Measurements from ENCODE around the gene ERBIN. TPM values are rescaled to one million over a fixed set of nuclear protein-coding genes. Genes with fewer than 3 reads are reported as not detected.

ERBIN gene
- total and polyA plus RNA-seq, 2 of the 8 experiments (the other 6 are each of a cell fraction or from before 2014, with no cell fraction given), result 7.7 to 33.2 TPM

DNA sequence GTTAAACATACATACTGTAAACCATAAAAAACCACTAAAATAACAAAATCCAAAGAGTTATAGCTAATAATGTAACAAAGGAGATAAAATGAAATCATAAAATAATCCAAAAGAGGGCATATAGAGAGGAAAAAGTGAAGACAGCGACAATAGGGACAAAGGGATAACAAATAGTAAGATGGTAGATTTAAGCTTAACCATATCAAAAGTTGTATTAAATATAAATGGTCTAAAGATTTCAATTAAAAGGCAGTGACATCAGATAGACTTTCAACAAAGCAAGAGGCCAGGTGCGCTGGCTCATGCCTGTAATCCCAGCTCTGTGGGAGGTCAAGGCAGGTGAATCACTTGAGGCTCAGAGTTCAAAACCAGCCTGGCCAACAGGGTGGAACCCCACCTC is 163.0 kb downstream of the ERBIN start (continued):
- TF ChIP-seq GTF2F1 (IDR thresholded peaks at IDR 0.05; ENCODE audit: borderline replicate concordance, low read depth, low read length), result no peak
- TF ChIP-seq NRF1 (IDR thresholded peaks at IDR 0.05; ENCODE audit: low read depth, low read length), result no peak
- no peak for TF ChIP-seq HDAC6 (IDR thresholded peaks at IDR 0.05; ENCODE audit: low read depth, low read length)
- TF ChIP-seq, protein P1, sequence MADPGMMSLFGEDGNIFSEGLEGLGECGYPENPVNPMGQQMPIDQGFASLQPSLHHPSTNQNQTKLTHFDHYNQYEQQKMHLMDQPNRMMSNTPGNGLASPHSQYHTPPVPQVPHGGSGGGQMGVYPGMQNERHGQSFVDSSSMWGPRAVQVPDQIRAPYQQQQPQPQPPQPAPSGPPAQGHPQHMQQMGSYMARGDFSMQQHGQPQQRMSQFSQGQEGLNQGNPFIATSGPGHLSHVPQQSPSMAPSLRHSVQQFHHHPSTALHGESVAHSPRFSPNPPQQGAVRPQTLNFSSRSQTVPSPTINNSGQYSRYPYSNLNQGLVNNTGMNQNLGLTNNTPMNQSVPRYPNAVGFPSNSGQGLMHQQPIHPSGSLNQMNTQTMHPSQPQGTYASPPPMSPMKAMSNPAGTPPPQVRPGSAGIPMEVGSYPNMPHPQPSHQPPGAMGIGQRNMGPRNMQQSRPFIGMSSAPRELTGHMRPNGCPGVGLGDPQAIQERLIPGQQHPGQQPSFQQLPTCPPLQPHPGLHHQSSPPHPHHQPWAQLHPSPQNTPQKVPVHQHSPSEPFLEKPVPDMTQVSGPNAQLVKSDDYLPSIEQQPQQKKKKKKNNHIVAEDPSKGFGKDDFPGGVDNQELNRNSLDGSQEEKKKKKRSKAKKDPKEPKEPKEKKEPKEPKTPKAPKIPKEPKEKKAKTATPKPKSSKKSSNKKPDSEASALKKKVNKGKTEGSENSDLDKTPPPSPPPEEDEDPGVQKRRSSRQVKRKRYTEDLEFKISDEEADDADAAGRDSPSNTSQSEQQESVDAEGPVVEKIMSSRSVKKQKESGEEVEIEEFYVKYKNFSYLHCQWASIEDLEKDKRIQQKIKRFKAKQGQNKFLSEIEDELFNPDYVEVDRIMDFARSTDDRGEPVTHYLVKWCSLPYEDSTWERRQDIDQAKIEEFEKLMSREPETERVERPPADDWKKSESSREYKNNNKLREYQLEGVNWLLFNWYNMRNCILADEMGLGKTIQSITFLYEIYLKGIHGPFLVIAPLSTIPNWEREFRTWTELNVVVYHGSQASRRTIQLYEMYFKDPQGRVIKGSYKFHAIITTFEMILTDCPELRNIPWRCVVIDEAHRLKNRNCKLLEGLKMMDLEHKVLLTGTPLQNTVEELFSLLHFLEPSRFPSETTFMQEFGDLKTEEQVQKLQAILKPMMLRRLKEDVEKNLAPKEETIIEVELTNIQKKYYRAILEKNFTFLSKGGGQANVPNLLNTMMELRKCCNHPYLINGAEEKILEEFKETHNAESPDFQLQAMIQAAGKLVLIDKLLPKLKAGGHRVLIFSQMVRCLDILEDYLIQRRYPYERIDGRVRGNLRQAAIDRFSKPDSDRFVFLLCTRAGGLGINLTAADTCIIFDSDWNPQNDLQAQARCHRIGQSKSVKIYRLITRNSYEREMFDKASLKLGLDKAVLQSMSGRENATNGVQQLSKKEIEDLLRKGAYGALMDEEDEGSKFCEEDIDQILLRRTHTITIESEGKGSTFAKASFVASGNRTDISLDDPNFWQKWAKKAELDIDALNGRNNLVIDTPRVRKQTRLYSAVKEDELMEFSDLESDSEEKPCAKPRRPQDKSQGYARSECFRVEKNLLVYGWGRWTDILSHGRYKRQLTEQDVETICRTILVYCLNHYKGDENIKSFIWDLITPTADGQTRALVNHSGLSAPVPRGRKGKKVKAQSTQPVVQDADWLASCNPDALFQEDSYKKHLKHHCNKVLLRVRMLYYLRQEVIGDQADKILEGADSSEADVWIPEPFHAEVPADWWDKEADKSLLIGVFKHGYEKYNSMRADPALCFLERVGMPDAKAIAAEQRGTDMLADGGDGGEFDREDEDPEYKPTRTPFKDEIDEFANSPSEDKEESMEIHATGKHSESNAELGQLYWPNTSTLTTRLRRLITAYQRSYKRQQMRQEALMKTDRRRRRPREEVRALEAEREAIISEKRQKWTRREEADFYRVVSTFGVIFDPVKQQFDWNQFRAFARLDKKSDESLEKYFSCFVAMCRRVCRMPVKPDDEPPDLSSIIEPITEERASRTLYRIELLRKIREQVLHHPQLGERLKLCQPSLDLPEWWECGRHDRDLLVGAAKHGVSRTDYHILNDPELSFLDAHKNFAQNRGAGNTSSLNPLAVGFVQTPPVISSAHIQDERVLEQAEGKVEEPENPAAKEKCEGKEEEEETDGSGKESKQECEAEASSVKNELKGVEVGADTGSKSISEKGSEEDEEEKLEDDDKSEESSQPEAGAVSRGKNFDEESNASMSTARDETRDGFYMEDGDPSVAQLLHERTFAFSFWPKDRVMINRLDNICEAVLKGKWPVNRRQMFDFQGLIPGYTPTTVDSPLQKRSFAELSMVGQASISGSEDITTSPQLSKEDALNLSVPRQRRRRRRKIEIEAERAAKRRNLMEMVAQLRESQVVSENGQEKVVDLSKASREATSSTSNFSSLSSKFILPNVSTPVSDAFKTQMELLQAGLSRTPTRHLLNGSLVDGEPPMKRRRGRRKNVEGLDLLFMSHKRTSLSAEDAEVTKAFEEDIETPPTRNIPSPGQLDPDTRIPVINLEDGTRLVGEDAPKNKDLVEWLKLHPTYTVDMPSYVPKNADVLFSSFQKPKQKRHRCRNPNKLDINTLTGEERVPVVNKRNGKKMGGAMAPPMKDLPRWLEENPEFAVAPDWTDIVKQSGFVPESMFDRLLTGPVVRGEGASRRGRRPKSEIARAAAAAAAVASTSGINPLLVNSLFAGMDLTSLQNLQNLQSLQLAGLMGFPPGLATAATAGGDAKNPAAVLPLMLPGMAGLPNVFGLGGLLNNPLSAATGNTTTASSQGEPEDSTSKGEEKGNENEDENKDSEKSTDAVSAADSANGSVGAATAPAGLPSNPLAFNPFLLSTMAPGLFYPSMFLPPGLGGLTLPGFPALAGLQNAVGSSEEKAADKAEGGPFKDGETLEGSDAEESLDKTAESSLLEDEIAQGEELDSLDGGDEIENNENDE (IDR thresholded peaks at IDR 0.05; ENCODE audit: insufficient replicate concordance, low read length), result no peak
